GM19023 (cell line): ENCODE results near the gene TFAP2D.

Experiments
- ATAC-seq: cut with Tn5 transposase; IDR thresholded peaks from one replicate; pipeline ENCODE4 v1.9.1; 2021; ENCODE audit warnings: mild to moderate bottlenecking, moderate library complexity; ENCODE audit not compliant: unreplicated experiment

Gene TFAP2D

DNA sequence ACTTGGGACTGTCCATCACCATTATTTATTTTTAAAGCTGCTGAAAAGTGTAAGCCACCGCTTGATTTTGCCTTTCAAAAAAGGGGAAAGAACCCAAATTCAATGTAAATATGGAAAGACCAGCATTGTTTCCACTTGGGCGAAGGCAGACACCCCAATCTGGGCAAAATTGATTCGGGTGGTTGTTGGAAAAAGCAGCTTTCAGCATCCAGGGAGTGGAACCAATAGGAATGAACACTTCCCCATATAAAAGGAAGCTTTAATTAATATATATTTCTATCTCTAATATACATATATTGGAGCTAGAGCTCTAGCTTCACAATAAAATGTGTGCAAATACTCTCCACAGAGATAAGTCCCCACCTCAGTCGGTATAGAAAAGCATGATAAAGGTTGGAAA lies at the start of gene TFAP2D:
TFAP2D (plus strand) TSS at position 301 of the 400 bp plus-strand sequence. CDS start 530 bp downstream, outside the sequence.
- no peak for ATAC-seq

DNA sequence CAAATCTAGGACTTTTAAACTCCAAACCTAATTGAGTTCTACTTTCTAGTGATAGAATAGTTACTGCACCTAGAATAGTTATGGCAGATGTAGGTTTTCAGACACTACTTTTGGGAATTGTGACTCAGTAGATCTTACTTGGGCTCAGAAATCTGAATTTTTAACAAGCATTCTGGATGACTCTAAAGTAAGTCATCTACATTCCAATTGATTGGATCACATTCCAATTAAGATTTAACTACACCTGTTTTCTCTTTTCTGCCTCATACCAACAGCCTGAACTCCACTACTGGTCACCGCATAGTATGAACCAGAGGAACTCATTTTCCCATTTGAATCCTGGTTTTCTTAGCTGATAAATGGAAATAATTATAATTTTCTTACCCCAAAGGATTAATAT lies 49.5 kb upstream of the TFAP2D start:
- ATAC-seq = no peak

DNA sequence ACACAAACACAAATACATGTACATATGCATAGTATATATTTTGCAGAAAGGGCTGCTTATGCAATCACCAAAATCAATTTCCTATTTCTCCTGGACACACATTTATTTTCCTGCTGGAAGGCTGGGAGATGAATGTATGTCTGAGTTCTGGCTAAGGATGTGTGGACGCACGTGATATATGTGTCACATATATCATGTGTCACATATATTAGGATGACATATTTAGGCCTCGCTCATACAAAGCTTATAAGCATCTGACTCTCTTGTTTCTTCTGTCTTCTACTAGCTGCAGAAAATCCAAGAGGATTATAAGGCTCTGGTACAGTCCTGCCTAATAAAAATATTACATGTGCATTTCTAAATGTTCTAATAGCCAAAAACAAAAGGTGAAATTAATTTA lies 47.2 kb upstream of the TFAP2D start:
- ATAC-seq = no peak

DNA sequence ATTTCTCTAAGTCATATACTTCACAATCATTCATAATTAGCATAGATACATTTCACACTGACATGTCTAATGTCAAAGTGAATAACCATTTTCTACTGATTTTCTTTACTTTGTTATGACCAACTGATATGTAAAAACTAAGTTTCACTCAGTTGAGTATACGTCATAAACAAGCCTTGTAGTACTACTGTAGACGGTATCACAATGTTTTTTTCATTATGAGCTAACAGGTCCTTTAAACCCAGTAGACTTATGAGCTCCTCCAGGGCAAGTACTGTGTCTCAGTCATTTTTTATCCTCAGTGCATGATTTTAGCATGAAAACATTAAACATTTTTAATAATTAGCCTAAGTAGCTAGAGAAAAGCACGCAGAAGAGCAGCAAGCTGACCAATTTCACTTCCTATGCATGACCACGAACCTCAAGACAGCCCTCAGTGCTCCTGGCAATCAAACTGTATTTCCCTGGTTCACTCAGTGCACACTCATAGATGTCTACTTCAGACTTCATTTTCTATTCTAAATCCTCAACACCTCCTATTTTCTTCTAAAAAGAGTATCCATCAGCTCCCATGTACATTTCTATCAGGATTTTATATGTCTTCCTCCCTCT lies 32.0 kb upstream of the TFAP2D start:
- ATAC-seq = peak; percentile 70

DNA sequence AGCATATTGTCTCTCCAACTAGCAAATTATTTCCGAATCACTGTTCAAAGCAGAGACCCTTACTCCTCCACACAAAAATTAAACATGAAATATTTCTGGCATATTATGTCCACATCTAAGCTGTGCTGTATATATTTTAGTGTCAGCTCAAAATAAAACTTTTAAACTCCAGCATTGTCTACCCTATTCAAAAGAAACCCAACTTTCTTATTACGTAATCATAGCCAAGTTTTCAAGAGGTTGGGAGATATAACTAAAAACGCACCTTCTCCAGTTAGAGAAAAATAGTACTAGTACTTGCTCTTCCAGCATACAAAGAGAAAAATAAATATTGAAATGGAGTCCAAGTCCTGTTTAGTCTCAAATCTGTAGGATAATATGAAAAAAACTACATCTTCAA lies 24.1 kb upstream of the TFAP2D start:
- ATAC-seq = no peak

DNA sequence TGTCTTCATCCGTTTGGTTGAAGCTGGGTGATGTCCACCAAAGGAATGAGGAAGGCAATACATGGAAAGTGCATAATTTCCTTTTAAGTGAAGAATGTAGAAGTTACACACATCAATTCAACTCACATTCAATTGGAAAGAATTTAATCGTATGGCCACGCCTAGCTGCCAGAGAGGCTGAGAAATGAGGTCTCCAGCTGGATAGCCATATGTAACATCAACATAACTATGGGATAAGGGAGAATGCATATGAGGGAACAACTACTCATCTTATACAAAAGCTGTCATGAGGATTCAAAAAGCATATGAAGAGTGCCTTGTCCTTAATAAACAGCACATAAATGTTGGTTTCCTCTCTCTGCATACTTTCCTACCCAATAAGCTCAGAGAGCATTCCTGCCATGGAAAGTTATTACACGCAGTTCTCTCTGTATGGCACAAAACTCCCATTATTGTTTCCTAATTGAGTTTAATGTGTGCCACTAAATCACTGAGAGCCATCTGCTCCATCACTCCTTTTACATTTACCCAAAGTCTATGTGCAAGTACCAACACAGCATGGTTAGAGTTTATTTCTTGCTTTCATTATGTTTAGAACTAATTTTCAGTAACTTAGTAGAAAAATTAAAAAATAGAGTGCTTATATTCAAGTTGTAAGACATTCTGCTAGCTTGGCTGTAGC lies 21.4 kb upstream of the TFAP2D start:
- no peak for ATAC-seq

DNA sequence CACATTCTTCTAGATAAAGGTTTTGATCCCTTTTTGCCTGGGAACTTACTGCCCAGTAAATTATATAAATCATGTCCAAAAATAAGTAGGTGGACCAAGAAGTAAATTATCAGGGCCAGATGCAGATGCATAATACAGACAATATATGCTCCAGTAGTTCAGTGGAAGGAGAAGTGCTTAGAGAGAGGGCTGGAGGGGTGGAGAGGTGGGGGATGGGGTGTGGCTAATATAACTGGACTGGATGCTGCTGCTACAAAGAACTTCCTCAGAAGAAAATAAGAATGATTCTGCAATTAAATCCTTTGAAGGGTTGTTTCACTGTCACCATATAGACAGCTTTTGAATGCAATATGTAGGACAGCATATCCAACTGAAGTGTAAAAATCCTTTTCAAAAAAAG lies 14.8 kb upstream of the TFAP2D start:
- ATAC-seq = no peak

DNA sequence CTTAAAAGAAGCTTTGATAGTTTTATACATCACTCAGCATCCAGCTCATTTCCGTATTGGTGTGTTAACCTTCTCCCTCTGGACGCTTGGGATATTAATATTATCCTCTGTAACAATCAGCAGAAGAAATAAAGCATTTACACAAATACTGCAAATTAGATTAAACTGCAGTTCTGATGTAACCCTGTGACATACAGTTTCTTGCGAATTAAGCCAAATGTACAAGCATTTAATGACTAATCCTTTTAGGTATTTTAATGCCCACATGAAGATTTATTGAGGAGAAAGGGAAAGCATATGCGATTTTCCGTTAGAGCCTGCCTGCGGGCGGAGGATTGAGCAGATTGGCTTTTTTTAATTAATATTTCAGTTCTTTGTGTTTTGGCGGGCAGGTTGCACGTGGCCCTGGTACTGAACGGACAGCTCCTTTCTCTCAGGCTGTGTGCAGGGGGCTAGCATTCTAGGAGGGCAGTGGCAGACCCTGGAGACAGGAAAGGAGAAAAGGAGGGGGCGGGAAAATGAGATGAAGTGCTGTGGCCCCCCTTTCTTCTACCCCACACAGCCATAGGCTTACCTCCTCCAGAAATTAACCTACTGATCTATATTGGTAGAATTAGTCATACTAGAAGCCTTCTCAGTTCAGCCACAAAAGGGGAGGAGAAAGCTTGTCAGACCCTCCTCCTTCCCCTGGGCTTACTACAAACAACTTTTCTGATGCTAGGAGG lies 14.1 kb upstream of the TFAP2D start:
- no peak for ATAC-seq

DNA sequence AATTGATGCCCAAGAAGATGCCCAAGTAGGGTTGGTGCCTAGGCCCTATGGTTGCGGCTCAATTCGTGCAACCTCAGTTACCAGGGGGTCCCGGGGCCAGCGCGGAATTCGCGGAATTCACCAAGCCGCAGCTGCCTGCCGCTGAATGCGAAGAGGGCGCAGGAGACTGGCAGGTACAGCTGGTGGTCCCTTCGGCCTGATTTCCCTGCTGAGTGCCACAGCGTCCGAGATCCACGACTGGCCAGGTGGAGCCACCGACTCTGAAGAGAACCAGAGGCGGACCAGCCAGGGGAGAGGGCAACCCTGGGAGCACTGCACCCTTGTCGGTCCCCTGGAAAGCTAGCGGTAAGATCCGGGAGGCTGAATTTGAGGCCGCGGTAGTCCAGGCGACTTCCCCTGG lies 6.8 kb upstream of the TFAP2D start:
- ATAC-seq = no peak

DNA sequence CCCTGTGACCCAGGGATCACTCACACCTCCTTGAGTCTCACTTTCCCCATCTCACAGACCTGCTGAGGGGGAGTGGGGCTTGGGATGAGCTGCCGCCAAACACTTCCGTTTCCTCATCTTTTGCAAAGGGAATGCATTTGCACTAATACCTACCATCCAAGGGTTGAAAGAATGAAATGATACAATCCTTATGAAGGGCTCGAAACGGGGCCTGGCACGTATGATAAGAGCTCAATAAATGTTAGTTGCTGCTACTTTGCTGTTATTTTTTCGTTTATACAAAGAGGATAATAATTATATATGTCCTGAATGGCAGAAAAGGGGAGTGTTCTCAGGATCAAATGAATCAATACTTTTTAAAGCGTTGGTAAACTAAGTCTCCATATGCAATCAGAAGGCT lies 6.1 kb upstream of the TFAP2D start:
- ATAC-seq = no peak

DNA sequence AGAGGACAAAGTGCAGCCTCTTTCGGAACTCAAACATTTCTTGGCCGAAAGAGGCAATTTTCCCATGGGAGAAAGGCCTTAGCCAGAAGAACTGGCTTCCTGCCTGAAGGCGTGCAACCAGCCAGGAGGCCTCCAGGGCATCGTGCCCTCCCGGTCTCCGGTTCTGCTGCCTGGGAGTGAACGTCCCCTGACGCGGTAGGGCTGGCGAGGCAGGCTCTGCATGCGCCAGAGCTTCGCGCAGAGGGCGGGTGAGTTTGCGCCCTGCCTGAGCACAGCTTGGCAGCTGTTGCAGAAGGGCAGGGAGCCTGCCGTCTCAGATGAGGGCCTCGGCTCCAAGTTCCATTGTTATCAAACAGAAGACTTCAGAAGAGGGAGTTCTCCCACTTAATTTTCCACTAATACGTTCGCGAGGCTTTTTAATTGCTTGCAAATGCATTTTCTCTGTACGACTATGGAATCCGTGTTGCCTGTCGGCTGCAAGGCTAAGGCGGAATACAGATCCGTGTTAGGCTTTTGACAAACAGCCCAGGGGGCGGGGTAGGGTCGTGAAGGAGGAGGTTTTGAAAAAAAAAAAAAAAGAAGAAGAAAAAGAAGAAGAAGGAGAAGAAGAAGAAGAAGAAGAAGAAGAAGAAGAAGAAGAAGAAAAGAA lies 5.5 kb upstream of the TFAP2D start:
- ATAC-seq = no peak

DNA sequence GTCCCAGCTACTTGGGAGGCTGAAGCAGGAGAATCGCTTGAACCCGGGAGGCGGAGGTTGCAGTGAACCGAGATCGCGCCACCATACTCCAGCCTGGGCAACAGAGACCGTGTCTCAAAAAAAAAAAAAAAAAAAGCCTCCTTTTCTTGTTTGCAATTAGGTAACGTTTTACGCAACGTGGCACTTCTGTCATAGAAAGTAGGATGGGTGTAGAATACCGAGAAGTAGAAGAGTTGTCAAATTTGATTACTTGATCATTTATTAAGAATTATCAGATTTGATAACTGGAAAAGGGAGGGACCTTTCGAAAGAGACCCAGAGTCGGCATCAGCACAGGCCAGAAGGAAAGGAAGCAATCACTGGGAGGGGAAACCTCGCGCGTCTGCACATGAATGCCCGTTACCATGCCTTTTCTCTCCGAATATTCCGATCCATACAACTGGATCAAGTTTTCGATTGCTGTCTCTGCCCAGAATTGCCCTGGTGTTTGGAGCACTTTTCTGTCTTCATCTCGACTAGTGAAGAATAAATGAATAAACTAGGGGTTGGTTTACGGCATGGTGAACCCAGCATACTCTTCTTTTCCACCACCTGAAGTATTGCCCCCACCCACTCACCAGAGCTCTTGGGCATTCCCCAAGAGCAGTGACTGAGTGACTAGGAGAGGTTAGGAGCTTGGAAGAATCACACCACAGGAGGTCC lies 4.5 kb upstream of the TFAP2D start:
- ATAC-seq = no peak

DNA sequence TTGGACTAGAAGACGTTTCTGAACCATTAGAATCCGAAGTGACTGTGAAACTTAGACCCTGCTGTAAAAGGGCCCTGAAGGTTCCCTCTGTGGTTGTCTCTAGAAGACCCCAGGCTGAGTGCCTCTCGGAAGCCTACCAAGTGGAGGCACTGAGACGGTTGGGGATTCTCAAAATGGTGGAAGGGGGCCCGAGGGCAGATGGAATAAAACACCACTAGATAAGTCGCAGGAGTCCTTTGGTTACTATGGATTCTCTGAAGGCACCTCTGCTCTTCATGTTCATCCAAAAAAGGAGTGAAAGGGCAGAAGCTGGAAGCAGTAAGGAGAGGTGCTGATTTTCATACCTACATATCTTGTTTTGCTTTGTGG lies 4.0 kb upstream of the TFAP2D start:
- ATAC-seq = no peak

DNA sequence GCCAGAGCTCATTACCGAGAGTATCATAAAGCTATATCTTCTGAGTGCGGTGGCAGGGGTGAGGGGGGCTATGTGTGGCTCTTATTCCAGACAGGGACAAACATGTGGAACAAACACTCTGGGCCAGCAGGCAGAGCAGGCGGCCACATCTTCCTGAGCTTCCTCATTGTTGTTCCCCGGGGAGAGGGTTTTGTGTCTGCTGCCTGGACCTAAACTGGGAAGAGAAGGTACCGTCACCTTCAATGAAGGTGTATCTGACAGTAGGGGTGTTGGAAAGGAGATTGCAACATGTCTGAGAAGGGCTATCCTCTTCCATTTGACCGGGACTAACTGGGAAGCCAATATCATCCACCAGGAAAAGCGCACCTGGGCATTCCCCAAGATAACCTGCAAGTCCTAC lies 1.6 kb upstream of the TFAP2D start:
- no peak for ATAC-seq

DNA sequence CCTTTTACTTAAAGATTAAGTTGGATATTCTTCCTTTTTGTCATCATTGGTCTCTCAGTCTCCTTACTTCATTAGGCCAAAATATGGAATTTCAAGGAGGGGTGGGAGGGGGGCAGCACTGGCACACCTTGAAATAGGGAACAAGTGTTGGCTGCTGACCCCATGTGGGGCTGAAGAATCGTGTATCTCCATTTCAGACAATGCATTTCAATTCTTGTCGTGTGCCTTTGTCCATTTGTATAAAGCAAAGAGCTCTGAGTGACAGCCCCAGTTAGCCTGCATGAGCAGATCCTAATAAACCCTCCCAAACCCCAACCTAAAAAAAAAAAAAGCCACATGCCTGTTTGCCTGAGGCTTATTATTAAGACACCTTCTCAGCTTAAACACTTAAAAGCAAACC lies 1.0 kb upstream of the TFAP2D start:
- no peak for ATAC-seq

DNA sequence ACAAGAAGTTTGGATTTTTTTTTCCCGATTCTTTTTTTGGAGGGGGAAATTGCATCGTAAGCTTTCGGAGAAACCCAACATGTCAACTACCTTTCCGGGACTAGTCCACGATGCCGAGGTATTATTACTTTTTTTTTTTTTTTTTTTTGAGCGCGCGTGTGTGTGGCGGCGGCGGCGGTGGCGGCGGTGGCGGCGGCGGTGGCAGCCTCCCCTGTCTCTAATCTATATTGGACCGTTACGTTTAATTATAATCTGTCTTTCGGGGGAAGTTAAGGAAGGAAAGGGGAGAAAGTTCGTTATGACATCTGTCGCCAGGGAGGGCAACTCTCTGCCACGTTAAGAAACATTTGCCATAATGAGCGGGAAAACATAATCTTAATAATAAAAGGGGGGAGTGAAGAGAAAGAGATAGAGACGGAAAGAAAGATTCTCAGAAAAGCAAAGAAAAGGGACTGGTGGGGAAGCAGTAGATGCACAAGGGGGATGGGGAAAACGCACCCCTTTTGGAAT lies 706 bp downstream of the TFAP2D start:
- ATAC-seq = no peak

DNA sequence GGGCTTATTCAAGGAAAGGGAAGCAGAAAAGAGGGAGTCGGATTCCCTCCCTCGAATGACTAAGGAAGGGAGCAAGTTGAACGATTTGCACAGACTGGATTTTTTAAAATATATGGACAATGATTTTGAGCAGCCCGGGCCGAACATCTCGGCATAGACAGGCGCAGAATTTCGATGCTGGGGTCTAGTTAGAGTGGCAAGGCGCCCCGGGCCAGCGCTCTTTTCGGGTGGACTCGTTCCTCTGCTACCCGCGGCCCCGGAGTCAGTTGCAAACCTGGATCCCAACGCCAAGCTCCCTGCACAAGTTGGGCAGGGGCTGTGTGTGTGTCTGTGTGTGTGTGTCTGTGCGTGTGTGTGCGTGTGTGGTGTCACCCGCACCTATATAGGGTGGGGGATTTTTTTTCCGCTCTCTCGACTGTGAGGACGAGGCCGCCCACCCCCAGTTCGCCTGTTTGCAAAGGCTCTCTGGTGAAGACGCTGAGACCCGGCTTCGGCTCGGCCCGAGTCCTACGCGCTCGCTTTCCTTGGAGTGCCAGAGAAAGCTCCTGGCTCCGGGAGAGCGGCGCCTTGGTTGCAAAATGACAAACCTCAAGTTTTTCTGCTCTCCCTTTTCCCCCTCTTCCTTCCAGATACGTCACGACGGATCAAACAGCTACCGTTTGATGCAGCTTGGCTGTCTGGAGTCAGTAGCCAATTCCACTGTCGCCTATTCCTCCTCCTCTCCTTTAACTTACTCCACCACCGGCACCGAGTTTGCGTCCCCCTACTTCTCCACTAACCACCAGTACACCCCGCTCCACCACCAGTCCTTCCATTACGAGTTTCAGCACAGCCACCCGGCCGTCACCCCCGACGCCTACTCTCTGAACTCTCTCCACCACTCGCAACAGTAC lies 1.4 kb downstream of the TFAP2D start:
- no peak for ATAC-seq

DNA sequence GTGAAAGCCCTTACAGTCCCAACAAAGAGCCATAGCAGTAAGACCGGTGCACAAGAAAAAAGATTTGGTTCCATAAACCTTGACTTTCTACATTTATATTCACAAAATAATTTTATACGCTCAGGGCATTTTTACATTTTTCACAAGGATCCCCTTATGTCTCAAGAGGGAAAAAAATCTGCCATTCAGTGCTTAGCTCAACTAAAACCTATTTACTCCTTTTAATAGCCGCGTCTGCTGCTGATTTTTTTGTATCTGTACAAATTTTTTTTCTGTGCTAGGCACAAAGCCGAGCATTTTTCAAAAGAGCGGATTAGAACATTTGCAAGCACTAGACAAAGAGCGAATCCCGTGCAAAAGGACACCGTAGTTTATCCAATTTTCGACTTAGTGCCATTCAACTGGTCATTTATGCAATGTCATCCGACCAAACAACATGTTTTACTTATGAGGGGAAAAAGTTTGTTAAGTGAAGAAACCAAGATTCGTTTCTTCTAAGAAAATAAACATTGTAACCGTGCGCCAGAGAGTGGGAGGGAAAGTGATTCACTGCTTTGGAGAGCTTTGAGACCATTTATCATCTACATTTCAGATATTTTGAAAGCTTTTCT lies 3.7 kb downstream of the TFAP2D start:
- no peak for ATAC-seq

DNA sequence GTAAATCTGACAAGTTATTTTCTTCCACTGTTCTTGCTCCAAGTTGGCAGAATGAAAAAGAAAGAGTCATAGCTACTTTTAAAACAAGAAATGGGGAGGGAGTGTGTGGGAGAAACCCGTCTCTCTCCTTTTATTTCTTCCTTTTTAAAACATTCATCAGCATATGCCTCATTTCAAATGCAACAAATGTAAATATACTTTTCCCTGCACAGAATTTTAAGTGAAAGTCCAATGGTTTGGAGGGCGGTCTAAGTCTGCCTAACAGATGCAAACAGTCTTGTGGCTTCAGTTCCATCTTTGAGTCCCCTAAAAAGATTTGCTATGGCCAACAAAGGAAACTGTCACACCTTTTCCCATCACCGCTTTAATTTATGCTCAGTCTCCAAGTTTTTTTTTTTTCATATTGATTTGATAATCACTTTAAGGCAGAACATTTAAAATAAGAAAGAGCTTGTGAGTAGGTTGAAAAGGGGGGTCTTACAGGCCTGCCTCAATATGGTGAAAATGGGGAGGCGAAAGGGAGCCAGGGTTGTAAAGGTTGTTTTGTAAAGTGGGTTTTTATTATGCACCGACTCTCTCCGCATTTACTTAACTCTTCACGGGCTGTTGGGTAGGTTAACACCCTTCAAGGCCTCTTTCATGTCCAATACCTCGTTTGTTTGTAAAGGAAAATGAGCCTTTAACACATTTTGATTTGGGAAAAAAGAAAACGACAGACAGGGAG lies 4.6 kb downstream of the TFAP2D start:
- no peak for ATAC-seq
